T-cell (primary cell): Measurements from ENCODE around the gene CCL23. TPM values are rescaled to one million over a fixed set of nuclear protein-coding genes. Genes with fewer than 3 reads are reported as not detected.

Experiments used
- ATAC-seq, 4 experiments: fragments of 200-7000 bp in 3 of 4; fragments of 150-1000 bp in 1 of 4; cut with Tn5 transposase; replicated peaks in 1 of 4; 1 replicate in 3 of 4; 2 replicates in 1 of 4; pipeline ENCODE4 v1.10.0; 2021; ENCODE audit warnings: moderate library complexity in 3 of 4, mild to moderate bottlenecking in 2 of 4, moderate number of reproducible peaks in 1 of 4
- CTCF ChIA-PET, 2 donors: fragments of 300-600 bp; sonication (Branson Sonifier 250); formaldehyde crosslinking; loops; one replicate each; lab custom pipeline; 2022; ENCODE audit warnings: antibody characterized with exemption in 2 of 2; lab: Charles Lee
- POLR2A ChIA-PET, 2 donors: fragments of 300-600 bp; sonication (Branson Sonifier 250); formaldehyde crosslinking; loops; one replicate each; lab custom pipeline; 2022; ENCODE audit warnings: antibody characterized with exemption in 2 of 2; lab: Charles Lee
- DNase-seq, 35 experiments: peaks; one replicate each; pipeline versions ENCODE4 v3.0.0 to v3.0.0-alpha.2; 2013 to 2023
- H3K27ac ChIP-seq: one replicate; pipeline ENCODE4 v1.5.1; 2013; ENCODE audit warnings: low read length
- H3K27me3 ChIP-seq, 2 experiments: replicated peaks in 1 of 2; 1 replicate in 1 of 2; 2 replicates in 1 of 2; pipeline versions ENCODE4 v1.6.1 to v1.7.0; 2013; ENCODE audit warnings: low read length in 1 of 2, mixed read lengths in 1 of 2; ENCODE audit not compliant: control insufficient read depth in 2 of 2, insufficient read depth in 2 of 2; ENCODE audit errors: extremely low read depth in 1 of 2
- H3K36me3 ChIP-seq, 2 donors: 1 replicate in 1 of 2; 2 replicates in 1 of 2; pipeline versions ENCODE4 v1.6.1 to v1.7.0; 2013; ENCODE audit warnings: low read length in 1 of 2; ENCODE audit not compliant: control insufficient read depth in 2 of 2, insufficient read depth in 1 of 2; ENCODE audit errors: extremely low read depth in 1 of 2
- H3K4me1 ChIP-seq, 2 experiments: 1 replicate in 1 of 2; 2 replicates in 1 of 2; pipeline versions ENCODE4 v1.6.1 to v1.7.0; 2013; ENCODE audit warnings: low read length in 2 of 2, mixed read lengths in 1 of 2; ENCODE audit not compliant: insufficient read depth in 2 of 2, control insufficient read depth in 1 of 2; ENCODE audit errors: extremely low read depth in 1 of 2
- H3K4me3 ChIP-seq, 2 donors: 1 replicate in 1 of 2; 2 replicates in 1 of 2; pipeline versions ENCODE4 v1.5.1 to v1.7.0; 2013; ENCODE audit warnings: mild to moderate bottlenecking in 2 of 2, low read length in 1 of 2, moderate library complexity in 1 of 2; ENCODE audit not compliant: control insufficient read depth in 1 of 2; ENCODE audit errors: extremely low read depth in 1 of 2
- H3K9me3 ChIP-seq: 2 replicates; pipeline ENCODE4 v1.7.0; 2013
- H3K27ac Mint-ChIP-seq, 2 donors: one replicate each; pipeline ENCODE4 v1.8.0; 2020 to 2021; ENCODE audit warnings: mild to moderate bottlenecking in 2 of 2, mixed read lengths in 2 of 2
- H3K27me3 Mint-ChIP-seq, 2 donors: one replicate each; pipeline ENCODE4 v1.8.0; 2021 to 2022; ENCODE audit warnings: mixed read lengths in 2 of 2
- H3K36me3 Mint-ChIP-seq: one replicate; pipeline ENCODE4 v1.8.0; 2021; ENCODE audit warnings: mixed read lengths
- H3K4me1 Mint-ChIP-seq, 3 donors: one replicate each; pipeline ENCODE4 v1.8.0; 2020 to 2022; ENCODE audit warnings: mixed read lengths in 3 of 3, mild to moderate bottlenecking in 1 of 3
- H3K4me3 Mint-ChIP-seq, 3 donors: one replicate each; pipeline ENCODE4 v1.8.0; 2020 to 2022; ENCODE audit warnings: mild to moderate bottlenecking in 3 of 3, mixed read lengths in 3 of 3, moderate library complexity in 3 of 3
- H3K9me3 Mint-ChIP-seq, 3 donors: one replicate each; pipeline ENCODE4 v1.8.0; 2020 to 2022; ENCODE audit warnings: mixed read lengths in 3 of 3
- WGBS: methylation state at CpG from one replicate; pipeline ENCODE4 v1.1.5; 2013; ENCODE audit warnings: missing lambda C conversion rate; ENCODE audit not compliant: insufficient coverage; 5-methylcytosine and 5-hydroxymethylcytosine counted together
- total RNA-seq, 35 experiments: library from RNA in 6 of 35; stranded (reverse) in 6 of 35; fragments of 120-200 nt in 1 of 35; gene quantifications; one replicate each; pipeline versions ENCODE4 v1.2.1 to v1.2.4 and lab custom pipeline; 2013 to 2026

Gene CCL23
- total RNA-seq, 5 donors from 2014 or later (not counting 1 experiment from before 2014, with no cell fraction given): not detected

- Histone ChIP-seq H3K4me1 (peaks cover 0 to 9% of the 10 kb centered on the region in 2 experiments), H3K27me3 (peaks cover 0 to 3% of the 10 kb centered on the region in 2 experiments), H3K36me3 (no peaks in the 10 kb centered on the region), H3K4me3 (no peak overlapping the region), H3K9me3 (no peaks in the 10 kb centered on the region), H3K27ac (no peak overlapping the region)
- Mint-ChIP-seq H3K4me1 (peaks cover 0 to 2% (median 2%) of the 10 kb centered on the region in 3 donors), H3K36me3 (no peaks in the 10 kb centered on the region), H3K27me3 (peaks cover 5 to 10% of the 10 kb centered on the region in 2 donors), H3K9me3 (no peaks in the 10 kb centered on the region), H3K27ac (no peak overlapping the region), H3K4me3 (no peak overlapping the region)
- ATAC-seq (no peak), DNase-seq (no peak)
- WGBS: no CpG with 5 or more reads among the region's 3 CpGs
- ChIA-PET POLR2A (no interaction called here), CTCF (interaction anchor here in 1 of 2 donors (1.1 kb wide), 1 partner anchor 103 kb away, joined by 3 read pairs; no protein-coding TSS in a partner anchor)
Measured at GRCh38 chr17:35978346-35978745, 39.4 kb downstream of the CCL23 start.

- ATAC-seq: no peak
- POLR2A ChIA-PET: no interaction called here
- WGBS: 94% methylated on average over 7 of the region's 7 CpGs
Measured at GRCh38 chr17:35977509-35977908, 40.3 kb downstream of the CCL23 start.

GRCh38 chr17:35973333-35974260 is 44.2 kb downstream of the CCL23 start:
- ATAC-seq: no peak
- Mint-ChIP-seq H3K4me3 (no peak overlapping the region), H3K4me1 (peaks cover 0 to 6% (median 4%) of the 10 kb centered on the region in 3 donors), H3K27me3 (peaks cover 0 to 7% of the 10 kb centered on the region in 2 donors), H3K36me3 (no peaks in the 10 kb centered on the region), H3K27ac (no peak overlapping the region), H3K9me3 (no peaks in the 10 kb centered on the region)
- H3K4me1 ChIP-seq: peaks cover 0 to 5% of the 10 kb centered on the region in 2 experiments
- H3K4me3 ChIP-seq: no peak overlapping the region
- POLR2A ChIA-PET: interaction anchor here in 1 of 2 donors (0.6 kb wide), 1 partner anchor 54 kb away, joined by 6 read pairs; no protein-coding TSS in a partner anchor
- peaks cover 0 to 3% of the 10 kb centered on the region in 2 experiments for H3K27me3 ChIP-seq
- WGBS: 62% methylated on average over 5 of the region's 10 CpGs
- H3K27ac ChIP-seq: no peak overlapping the region
- H3K9me3 ChIP-seq: no peaks in the 10 kb centered on the region
- no peak for DNase-seq
- H3K36me3 ChIP-seq: no peaks in the 10 kb centered on the region
- CTCF ChIA-PET: interaction anchor here in 1 of 2 donors (0.6 kb wide), 1 partner anchor 11 kb away, joined by 3 read pairs; no protein-coding TSS in a partner anchor

More at GRCh38 chr17:35977509-35977908, 40.3 kb downstream of the CCL23 start:
- DNase-seq: no peak
- peaks cover 0 to 2% (median 2%) of the 10 kb centered on the region in 3 donors for H3K4me1 Mint-ChIP-seq
- H3K4me1 ChIP-seq: peaks cover 0 to 9% of the 10 kb centered on the region in 2 experiments
- no peak overlapping the region for H3K27ac ChIP-seq
- no peaks in the 10 kb centered on the region for H3K9me3 Mint-ChIP-seq
- H3K27me3 ChIP-seq: peaks cover 0 to 3% of the 10 kb centered on the region in 2 experiments
- no peak overlapping the region for H3K4me3 ChIP-seq
- CTCF ChIA-PET: interaction anchor here in 1 of 2 donors (1.1 kb wide), 1 partner anchor 102 kb away, joined by 3 read pairs; no protein-coding TSS in a partner anchor
- H3K9me3 ChIP-seq: no peaks in the 10 kb centered on the region
- H3K27me3 Mint-ChIP-seq: peaks cover 5 to 10% of the 10 kb centered on the region in 2 donors
- H3K4me3 Mint-ChIP-seq: no peak overlapping the region
- H3K36me3 Mint-ChIP-seq: no peaks in the 10 kb centered on the region
- H3K36me3 ChIP-seq: no peaks in the 10 kb centered on the region
- H3K27ac Mint-ChIP-seq: no peak overlapping the region

DNA sequence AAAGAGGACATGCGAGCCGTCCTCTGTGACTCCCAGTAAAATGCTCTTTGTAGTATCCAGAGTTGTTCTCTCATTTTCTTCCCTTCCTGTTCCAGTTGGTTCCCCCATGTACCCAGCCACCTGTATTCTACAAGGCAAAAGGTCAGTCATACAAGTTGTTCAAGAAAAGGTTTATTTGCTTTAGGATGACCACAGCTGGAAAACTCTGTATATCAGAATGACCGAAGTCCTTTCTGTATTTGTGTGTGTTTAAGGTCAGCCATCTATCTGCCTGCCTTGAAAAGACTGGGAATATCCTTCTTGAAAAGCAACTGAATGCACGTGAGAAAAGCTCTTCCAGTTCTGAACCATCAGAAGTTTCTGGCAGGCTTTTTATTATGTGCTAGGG is 44.8 kb downstream of the CCL23 start:
- Mint-ChIP-seq H3K4me1 (peaks cover 0 to 6% (median 4%) of the 10 kb centered on the region in 3 donors), H3K4me3 (no peak overlapping the region), H3K9me3 (no peaks in the 10 kb centered on the region), H3K27ac (no peak overlapping the region), H3K36me3 (no peaks in the 10 kb centered on the region), H3K27me3 (peaks cover 0 to 6% of the 10 kb centered on the region in 2 donors)
- Histone ChIP-seq H3K36me3 (no peaks in the 10 kb centered on the region), H3K27ac (no peak overlapping the region), H3K27me3 (peaks cover 0 to 3% of the 10 kb centered on the region in 2 experiments), H3K9me3 (no peaks in the 10 kb centered on the region), H3K4me1 (peaks cover 0 to 5% of the 10 kb centered on the region in 2 experiments), H3K4me3 (no peak overlapping the region)
- CTCF ChIA-PET: interaction anchor here in 1 of 2 donors (0.6 kb wide), 1 partner anchor 10 kb away, joined by 3 read pairs; no protein-coding TSS in a partner anchor
- WGBS: 71% methylated on average over 1 of the region's 4 CpGs
- POLR2A ChIA-PET: interaction anchor here in 1 of 2 donors (0.6 kb wide), 1 partner anchor 53 kb away, joined by 6 read pairs; no protein-coding TSS in a partner anchor
- no peak for ATAC-seq
- DNase-seq: no peak

DNA sequence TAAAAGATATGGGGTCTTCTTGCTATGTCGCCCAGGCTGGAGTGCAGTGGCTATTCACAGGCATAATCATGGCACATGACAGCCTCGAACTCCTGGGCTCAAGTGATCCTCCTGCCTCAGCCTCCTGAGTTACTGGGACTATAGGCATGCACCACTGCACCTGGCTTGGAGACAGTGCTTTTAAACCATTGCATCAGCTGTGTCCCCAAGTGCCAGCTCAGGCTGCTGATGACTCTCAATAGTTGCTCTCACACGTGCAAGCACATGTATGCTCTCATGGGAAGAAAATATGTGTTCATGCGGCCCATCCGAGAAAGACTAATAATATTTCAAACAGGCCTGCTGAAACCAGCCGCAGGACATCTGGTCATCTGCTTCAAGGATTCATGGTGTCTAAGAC is 45.2 kb downstream of the CCL23 start:
- Histone ChIP-seq H3K36me3 (no peaks in the 10 kb centered on the region), H3K4me3 (no peak overlapping the region), H3K4me1 (peaks cover 0 to 5% of the 10 kb centered on the region in 2 experiments), H3K27ac (no peak overlapping the region), H3K27me3 (peaks cover 0 to 1% of the 10 kb centered on the region in 2 experiments), H3K9me3 (no peaks in the 10 kb centered on the region)
- ChIA-PET CTCF (no interaction called here), POLR2A (no interaction called here)
- Mint-ChIP-seq H3K36me3 (no peaks in the 10 kb centered on the region), H3K4me3 (no peak overlapping the region), H3K27me3 (peaks cover 0 to 3% of the 10 kb centered on the region in 2 donors), H3K9me3 (no peaks in the 10 kb centered on the region), H3K4me1 (peaks cover 0 to 6% (median 4%) of the 10 kb centered on the region in 3 donors), H3K27ac (no peak overlapping the region)
- DNase-seq (no peak), ATAC-seq (no peak)
- WGBS: 83% methylated on average over 6 of the region's 6 CpGs

- Mint-ChIP-seq H3K4me1 (peaks cover 0 to 6% (median 4%) of the 10 kb centered on the region in 3 donors), H3K27me3 (peaks cover 0 to 3% of the 10 kb centered on the region in 2 donors), H3K36me3 (no peaks in the 10 kb centered on the region), H3K4me3 (no peak overlapping the region), H3K27ac (no peak overlapping the region), H3K9me3 (no peaks in the 10 kb centered on the region)
- ATAC-seq (no peak), DNase-seq (no peak)
- Histone ChIP-seq H3K9me3 (no peaks in the 10 kb centered on the region), H3K27ac (no peak overlapping the region), H3K4me1 (peaks cover 0 to 5% of the 10 kb centered on the region in 2 experiments), H3K27me3 (no peaks in the 10 kb centered on the region), H3K36me3 (no peaks in the 10 kb centered on the region), H3K4me3 (no peak overlapping the region)
- CTCF ChIA-PET: interaction anchor here in 1 of 2 donors (1.3 kb wide), 1 partner anchor 177 kb away, joined by 3 read pairs; no protein-coding TSS in a partner anchor
- POLR2A ChIA-PET: no interaction called here
- WGBS: no CpG with 5 or more reads among the region's 1 CpG
Measured at GRCh38 chr17:35972066-35972465, 45.7 kb downstream of the CCL23 start.
